ENCODE data around the gene TCERG1L.

- TF ChIP-seq CTCF (IDR thresholded peaks at IDR 0.05; ENCODE audit: poor library complexity): no peak
- TF ChIP-seq EZH2 (IDR thresholded peaks at IDR 0.05; ENCODE audit: borderline replicate concordance): no peak
Measured at GRCh38 chr10:131071721-131072120, 239.8 kb downstream of the TCERG1L start.
